ENCODE measurements around the gene GLI2.

DNA sequence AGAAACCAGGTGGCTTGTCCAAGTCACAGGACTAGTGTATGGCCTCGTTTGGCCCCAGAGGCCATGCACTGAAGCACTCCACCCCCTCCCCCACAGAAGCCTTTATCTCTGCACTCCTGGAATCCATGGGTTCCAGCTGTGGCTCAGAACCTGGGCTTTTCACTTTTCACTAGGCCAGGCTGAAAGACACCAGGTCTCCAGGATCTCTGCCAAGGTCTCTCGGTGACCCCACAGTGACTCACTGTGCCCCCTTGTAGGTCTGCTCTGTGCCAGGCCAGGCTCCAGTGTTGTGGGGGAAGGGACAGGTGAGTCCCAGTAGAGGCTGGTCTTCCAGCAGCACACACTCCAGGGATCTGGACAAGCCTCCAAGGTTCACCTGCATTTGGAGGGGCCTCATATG lies 31.0 kb upstream of the GLI2 start:
- TF ChIP-seq, protein P1, sequence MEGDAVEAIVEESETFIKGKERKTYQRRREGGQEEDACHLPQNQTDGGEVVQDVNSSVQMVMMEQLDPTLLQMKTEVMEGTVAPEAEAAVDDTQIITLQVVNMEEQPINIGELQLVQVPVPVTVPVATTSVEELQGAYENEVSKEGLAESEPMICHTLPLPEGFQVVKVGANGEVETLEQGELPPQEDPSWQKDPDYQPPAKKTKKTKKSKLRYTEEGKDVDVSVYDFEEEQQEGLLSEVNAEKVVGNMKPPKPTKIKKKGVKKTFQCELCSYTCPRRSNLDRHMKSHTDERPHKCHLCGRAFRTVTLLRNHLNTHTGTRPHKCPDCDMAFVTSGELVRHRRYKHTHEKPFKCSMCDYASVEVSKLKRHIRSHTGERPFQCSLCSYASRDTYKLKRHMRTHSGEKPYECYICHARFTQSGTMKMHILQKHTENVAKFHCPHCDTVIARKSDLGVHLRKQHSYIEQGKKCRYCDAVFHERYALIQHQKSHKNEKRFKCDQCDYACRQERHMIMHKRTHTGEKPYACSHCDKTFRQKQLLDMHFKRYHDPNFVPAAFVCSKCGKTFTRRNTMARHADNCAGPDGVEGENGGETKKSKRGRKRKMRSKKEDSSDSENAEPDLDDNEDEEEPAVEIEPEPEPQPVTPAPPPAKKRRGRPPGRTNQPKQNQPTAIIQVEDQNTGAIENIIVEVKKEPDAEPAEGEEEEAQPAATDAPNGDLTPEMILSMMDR (conservative IDR thresholded peaks at IDR 0.05) = no peak
- no peak for TF ChIP-seq ZFX (IDR thresholded peaks at IDR 0.05)
